Naive thymus-derived CD8-positive, alpha-beta T cell (primary cell): ENCODE measurements around the gene ZNF410. TPM values are rescaled to one million over a fixed set of nuclear protein-coding genes. Genes with fewer than 3 reads are reported as not detected.
A peak's percentile ranks its signal among the peaks of the same experiment; 100 is the strongest.
"Not testable (repeated sequence)": the region's sequence is repeated elsewhere in the genome, so short reads cannot be mapped to it uniquely, and the experiment has no call there.

ENCODE experiments used
- ATAC-seq, 2 donors: fragments of 150-1000 bp; cut with Tn5 transposase in 1 of 2; sonication (Bioruptor Pico), chemical (Tn5 transposase) in 1 of 2; 1 replicate in 1 of 2; 2 replicates in 1 of 2; pipeline ENCODE4 v1.10.0; 2021; ENCODE audit warnings: mild to moderate bottlenecking in 2 of 2, moderate library complexity in 2 of 2
- POLR2A ChIA-PET: fragments of 350-600 bp; sonication (Branson Sonifier 250); formaldehyde crosslinking; loops from one replicate; lab custom pipeline; 2021; ENCODE audit warnings: antibody characterized with exemption; lab: Charles Lee
- DNase-seq, 10 donors: peaks; one replicate each; pipeline versions ENCODE4 v3.0.0 to v3.0.0-alpha.2; 2020 to 2022
- H3K27ac Mint-ChIP-seq, 10 donors: one replicate each; pipeline ENCODE4 v1.8.0; 2020 to 2022; ENCODE audit warnings: mild to moderate bottlenecking in 10 of 10, mixed read lengths in 10 of 10, moderate library complexity in 4 of 10, inconsistent platforms in 1 of 10
- H3K27me3 Mint-ChIP-seq, 5 donors: one replicate each; pipeline ENCODE4 v1.8.0; 2021 to 2022; ENCODE audit warnings: mixed read lengths in 5 of 5
- H3K36me3 Mint-ChIP-seq, 3 donors: one replicate each; pipeline ENCODE4 v1.8.0; 2020 to 2022; ENCODE audit warnings: mixed read lengths in 3 of 3, mild to moderate bottlenecking in 2 of 3, inconsistent platforms in 1 of 3
- H3K4me1 Mint-ChIP-seq, 4 donors: one replicate each; pipeline ENCODE4 v1.8.0; 2021 to 2022; ENCODE audit warnings: mixed read lengths in 4 of 4
- H3K4me3 Mint-ChIP-seq, 10 donors: one replicate each; pipeline ENCODE4 v1.8.0; 2020 to 2022; ENCODE audit warnings: mild to moderate bottlenecking in 10 of 10, mixed read lengths in 10 of 10, moderate library complexity in 6 of 10, inconsistent platforms in 1 of 10
- H3K9me3 Mint-ChIP-seq, 9 donors: one replicate each; pipeline ENCODE4 v1.8.0; 2020 to 2022; ENCODE audit warnings: mixed read lengths in 9 of 9, mild to moderate bottlenecking in 3 of 9, inconsistent platforms in 1 of 9, moderate library complexity in 1 of 9
- polyA plus RNA-seq, 3 donors: library from polyadenylated mRNA; unstranded; fragments of 300-500 nt; fragmentation: Illumina TruSeq; gene quantifications; one replicate each; pipeline ENCODE4 v1.2.3, GENCODE V29; 2021
- total RNA-seq, 8 experiments: library from RNA in 2 of 8; stranded (reverse) in 2 of 8; gene quantifications; one replicate each; pipeline ENCODE4 v1.2.3 and lab custom pipeline; 2021 to 2026

ZNF410 gene, protein sequence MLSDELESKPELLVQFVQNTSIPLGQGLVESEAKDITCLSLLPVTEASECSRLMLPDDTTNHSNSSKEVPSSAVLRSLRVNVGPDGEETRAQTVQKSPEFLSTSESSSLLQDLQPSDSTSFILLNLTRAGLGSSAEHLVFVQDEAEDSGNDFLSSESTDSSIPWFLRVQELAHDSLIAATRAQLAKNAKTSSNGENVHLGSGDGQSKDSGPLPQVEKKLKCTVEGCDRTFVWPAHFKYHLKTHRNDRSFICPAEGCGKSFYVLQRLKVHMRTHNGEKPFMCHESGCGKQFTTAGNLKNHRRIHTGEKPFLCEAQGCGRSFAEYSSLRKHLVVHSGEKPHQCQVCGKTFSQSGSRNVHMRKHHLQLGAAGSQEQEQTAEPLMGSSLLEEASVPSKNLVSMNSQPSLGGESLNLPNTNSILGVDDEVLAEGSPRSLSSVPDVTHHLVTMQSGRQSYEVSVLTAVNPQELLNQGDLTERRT
- 10 to 100 TPM; 50.6 to 56.9 TPM for total RNA-seq
- polyA plus RNA-seq, result 10 to 100 TPM; 50.6 to 64.8 (median 50.8) TPM
- total RNA-seq (lab: John Stamatoyannopoulos, UW), result 4.1 to 35.9 (median 7.3) reads per million in 6 experiments

DNA sequence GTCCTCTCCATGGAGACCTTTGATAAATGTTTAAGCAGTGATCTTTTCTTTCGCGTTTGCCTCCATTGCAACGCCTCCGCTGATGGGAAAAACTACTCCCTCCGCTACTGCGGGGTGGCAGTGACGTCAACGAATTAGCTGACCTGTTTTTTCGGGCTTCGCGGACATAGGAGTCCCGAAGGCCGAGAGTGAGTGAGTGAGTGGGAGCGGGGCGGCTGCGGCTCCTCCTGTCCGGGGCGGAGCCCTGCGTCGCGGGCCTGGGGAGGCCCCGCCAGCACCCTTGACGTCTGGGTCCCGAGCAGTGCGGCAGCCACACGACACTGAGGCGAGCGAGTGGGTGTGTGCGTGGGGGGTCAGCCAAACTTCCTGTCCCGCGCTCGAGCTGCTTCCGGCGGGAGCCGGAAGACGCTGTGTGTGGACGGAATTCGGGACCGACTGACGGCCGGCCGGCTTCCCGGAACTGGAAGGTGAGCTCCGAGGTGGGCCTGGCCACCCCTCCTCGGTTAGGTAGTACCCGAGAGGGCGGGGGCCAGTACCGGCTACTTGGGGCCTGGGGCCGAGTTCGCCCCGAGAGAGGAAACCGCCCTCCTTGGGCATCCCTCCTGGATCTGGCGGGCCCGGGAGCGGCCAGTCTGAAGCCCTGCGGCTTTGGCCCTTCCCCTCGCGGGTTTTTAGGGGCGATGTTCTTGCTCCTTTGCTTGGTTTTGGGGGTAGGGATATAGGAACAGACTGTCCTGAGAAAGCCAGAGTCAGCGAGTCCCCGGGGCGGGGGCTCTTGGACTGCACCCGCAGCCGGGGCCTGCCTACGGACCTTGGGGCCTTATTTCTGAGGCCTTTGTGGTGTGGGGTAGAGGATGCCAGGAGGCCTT is at the start of gene ZNF410:
ZNF410 (plus strand) TSS at position 411 of the 869 bp plus-strand sequence. CDS start 5,317 bp downstream, outside the sequence.
- peak; percentile 97 for ATAC-seq
- H3K9me3 Mint-ChIP-seq, result no peaks in the 10 kb centered on the region
- H3K36me3 Mint-ChIP-seq, result peaks cover 0 to 11% (median 0%) of the 10 kb centered on the region in 3 donors
- H3K27ac Mint-ChIP-seq, result peak within 1 kb of the TSS; percentile 98 to 100 (median 99)
- POLR2A ChIA-PET, result interaction anchor here (1.0 to 2.0 kb wide), 7 partner anchors 34 to 396 kb away, joined by 3 to 14 read pairs (median 4); partner anchors contain the start of genes ALDH6A1, BBOF1, COQ6 and ENTPD5
- H3K4me3 Mint-ChIP-seq, result peak within 1 kb of the TSS; percentile 94 to 99 (median 98)
- H3K4me1 Mint-ChIP-seq, result peaks cover 22 to 56% (median 52%) of the 10 kb centered on the region in 4 donors
- peak; percentile 75 to 91 (median 84) for DNase-seq
- H3K27me3 Mint-ChIP-seq, result no peaks in the 10 kb centered on the region

DNA sequence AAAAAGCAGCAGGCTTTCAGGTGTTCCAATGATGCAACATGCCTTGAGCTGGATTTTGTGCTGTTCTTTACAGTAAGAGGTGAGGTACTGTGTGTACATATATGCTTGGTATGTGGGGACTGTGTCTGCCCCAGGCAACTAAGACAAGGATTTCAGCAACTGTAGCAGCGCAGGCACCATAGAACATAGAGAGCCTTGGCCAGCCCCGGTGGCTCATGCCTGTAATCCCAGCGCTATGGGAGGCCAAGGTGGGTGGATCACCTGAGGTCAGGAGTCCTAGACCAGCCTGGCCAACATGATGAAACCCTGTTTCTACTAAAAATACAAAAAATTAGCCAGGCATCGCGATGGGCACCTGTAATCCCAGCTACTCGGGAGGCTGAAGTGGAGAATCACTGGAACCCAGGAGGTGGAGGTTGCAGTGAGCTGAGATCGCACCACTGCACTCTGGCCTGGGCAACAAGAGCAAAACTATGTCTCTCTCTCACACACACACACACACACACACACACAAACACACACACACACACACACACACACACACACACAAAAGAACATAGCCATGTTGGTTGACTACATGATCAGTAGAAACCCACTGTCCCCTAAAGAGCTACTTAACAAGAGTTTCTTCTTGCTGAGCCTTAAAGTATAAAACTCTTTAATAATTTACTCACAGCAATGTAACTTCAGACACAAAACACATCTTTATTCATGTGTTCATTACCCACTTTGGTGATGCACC is 48.2 kb upstream of the ZNF410 start:
- DNase-seq, POLR2A ChIA-PET, H3K27me3 Mint-ChIP-seq, H3K27ac Mint-ChIP-seq, ATAC-seq, H3K4me3 Mint-ChIP-seq, H3K9me3 Mint-ChIP-seq, H3K4me1 Mint-ChIP-seq, H3K36me3 Mint-ChIP-seq: not testable (repeated sequence)

DNA sequence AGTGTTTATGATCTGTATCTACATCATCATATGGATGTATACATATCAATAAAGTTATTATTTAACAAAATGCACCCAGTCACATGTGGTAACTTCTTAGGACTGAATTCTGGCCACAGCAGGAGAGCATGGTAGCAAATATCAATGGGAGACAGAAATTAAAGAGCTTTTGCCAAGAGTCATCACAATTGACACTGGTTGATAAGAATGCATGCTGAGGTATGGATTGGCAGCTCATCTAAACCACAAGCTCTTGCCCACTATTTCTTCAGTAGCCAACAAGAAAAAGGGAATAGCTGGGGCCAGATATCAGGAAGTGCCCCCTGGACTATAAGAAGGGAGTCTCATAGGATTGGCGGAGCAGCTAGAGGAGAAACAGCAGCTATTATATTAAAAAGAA is 44.5 kb upstream of the ZNF410 start:
- Mint-ChIP-seq H3K27ac (no peak overlapping the region), H3K36me3 (no peaks in the 10 kb centered on the region), H3K4me3 (no peak overlapping the region), H3K27me3 (peaks cover 0 to 2% (median 0%) of the 10 kb centered on the region in 5 donors), H3K4me1 (no peaks in the 10 kb centered on the region), H3K9me3 (no peaks in the 10 kb centered on the region)
- DNase-seq, result no peak
- POLR2A ChIA-PET, result no interaction called here
- no peak for ATAC-seq

DNA sequence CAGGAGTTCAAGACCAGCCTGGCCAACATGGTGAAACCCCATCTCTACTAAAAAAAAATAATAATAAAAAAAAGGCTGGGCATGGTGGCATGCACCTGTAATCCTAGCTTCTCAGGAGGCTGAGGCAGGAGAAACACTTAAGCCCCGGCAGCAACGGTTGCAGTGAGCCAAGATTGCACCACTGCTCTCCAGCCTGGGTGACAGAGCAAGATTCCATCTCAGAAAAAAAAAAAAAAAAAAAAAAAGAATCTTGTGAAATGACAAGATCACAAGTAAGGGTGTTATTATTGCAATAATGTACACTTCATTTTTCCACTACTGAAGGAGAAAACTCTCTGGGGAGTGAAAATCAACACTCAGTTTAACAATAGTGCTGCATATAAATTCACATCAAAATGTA is 43.8 kb upstream of the ZNF410 start:
- peak overlapping the region in 1 of 10 donors; percentile 49 for H3K27ac Mint-ChIP-seq
- H3K4me3 Mint-ChIP-seq, result no peak overlapping the region
- peaks cover 0 to 2% (median 0%) of the 10 kb centered on the region in 5 donors for H3K27me3 Mint-ChIP-seq
- H3K36me3 Mint-ChIP-seq, result no peaks in the 10 kb centered on the region
- no peaks in the 10 kb centered on the region for H3K9me3 Mint-ChIP-seq
- H3K4me1 Mint-ChIP-seq, result no peaks in the 10 kb centered on the region
- POLR2A ChIA-PET, result no interaction called here
- ATAC-seq (no peak), DNase-seq (no peak)

DNA sequence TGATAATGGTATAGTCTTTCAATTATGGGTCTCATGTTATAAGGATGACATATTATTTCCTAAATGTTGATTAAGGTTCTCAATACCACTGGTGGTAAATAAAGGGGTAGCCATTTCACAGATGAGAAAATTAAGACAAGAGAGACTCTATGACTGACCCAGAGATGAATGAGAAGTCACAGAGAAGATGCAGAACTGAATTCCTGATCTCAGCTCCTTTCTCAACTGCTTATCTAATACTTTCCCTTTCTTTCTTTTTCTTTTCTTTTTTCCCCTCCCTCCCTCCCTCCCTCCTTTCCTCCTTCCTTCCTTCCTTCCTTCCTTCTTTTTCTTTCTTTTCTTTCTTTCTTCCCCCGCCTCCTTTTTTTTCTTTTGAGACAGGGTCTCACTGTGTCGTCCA is 43.4 kb upstream of the ZNF410 start:
- H3K9me3 Mint-ChIP-seq, result no peaks in the 10 kb centered on the region
- H3K4me1 Mint-ChIP-seq, result no peaks in the 10 kb centered on the region
- POLR2A ChIA-PET, result no interaction called here
- no peak for ATAC-seq
- no peak for DNase-seq
- H3K36me3 Mint-ChIP-seq, result no peaks in the 10 kb centered on the region
- peak overlapping the region in 1 of 10 donors; percentile 17 for H3K27ac Mint-ChIP-seq
- H3K4me3 Mint-ChIP-seq, result no peak overlapping the region
- H3K27me3 Mint-ChIP-seq, result peaks cover 0 to 2% (median 0%) of the 10 kb centered on the region in 5 donors

DNA sequence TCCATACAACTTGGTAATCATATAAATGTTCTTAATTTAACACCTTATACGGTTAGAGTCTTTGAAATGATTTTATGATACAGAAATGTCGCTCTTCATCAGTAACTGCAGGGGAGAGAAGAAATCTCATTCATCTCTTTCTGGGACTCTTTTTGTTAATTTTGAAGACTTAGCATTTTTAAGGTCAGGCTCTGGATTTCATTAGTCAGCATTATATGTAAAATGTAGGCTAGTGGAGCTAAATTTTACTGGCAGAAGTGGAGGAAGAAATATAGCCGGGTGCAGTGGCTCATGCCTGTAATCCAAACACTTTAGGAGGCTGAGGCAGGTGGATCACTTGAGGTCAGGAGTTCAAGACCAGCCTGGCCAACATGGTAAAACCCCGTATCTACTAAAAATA is 39.7 kb upstream of the ZNF410 start:
- ATAC-seq, result no peak
- no peaks in the 10 kb centered on the region for H3K27me3 Mint-ChIP-seq
- DNase-seq, result no peak
- no peak overlapping the region for H3K4me3 Mint-ChIP-seq
- no peaks in the 10 kb centered on the region for H3K36me3 Mint-ChIP-seq
- POLR2A ChIA-PET, result no interaction called here
- H3K9me3 Mint-ChIP-seq, result no peaks in the 10 kb centered on the region
- H3K4me1 Mint-ChIP-seq, result peaks cover 8 to 12% (median 10%) of the 10 kb centered on the region in 4 donors
- no peak overlapping the region for H3K27ac Mint-ChIP-seq

DNA sequence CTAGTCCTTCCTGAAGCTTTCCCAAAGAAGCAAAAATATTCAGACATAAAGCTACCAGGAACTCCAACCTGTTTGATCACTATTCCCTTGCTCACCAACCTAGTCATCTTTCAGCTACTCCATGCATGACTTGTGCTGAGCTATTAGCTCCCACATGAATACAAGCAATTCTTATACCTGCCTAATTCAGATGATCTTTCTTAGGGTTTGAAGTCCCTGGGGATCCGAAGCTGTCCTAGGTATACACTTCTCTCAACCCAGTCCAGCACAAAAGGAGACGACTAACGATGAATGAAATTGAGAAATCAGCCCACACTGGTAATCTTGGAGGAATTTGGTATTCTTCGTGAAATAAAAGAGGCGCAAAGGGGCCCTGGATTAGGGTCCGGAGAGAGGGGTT is 35.7 kb upstream of the ZNF410 start:
- no peaks in the 10 kb centered on the region for H3K9me3 Mint-ChIP-seq
- H3K27ac Mint-ChIP-seq, result peak overlapping the region; percentile 92 to 100 (median 99)
- H3K36me3 Mint-ChIP-seq, result no peaks in the 10 kb centered on the region
- peaks cover 18 to 26% (median 19%) of the 10 kb centered on the region in 4 donors for H3K4me1 Mint-ChIP-seq
- DNase-seq (peak in 1 of 10 donors; percentile 4), ATAC-seq (no peak)
- POLR2A ChIA-PET, result interaction anchor here (0.6 to 2.6 kb wide), 8 partner anchors 35 to 238 kb away, joined by 3 to 15 read pairs (median 6); partner anchors contain the start of genes ACOT6 and ZNF410
- H3K27me3 Mint-ChIP-seq, result no peaks in the 10 kb centered on the region
- peak overlapping the region; percentile 89 to 98 (median 98) for H3K4me3 Mint-ChIP-seq

DNA sequence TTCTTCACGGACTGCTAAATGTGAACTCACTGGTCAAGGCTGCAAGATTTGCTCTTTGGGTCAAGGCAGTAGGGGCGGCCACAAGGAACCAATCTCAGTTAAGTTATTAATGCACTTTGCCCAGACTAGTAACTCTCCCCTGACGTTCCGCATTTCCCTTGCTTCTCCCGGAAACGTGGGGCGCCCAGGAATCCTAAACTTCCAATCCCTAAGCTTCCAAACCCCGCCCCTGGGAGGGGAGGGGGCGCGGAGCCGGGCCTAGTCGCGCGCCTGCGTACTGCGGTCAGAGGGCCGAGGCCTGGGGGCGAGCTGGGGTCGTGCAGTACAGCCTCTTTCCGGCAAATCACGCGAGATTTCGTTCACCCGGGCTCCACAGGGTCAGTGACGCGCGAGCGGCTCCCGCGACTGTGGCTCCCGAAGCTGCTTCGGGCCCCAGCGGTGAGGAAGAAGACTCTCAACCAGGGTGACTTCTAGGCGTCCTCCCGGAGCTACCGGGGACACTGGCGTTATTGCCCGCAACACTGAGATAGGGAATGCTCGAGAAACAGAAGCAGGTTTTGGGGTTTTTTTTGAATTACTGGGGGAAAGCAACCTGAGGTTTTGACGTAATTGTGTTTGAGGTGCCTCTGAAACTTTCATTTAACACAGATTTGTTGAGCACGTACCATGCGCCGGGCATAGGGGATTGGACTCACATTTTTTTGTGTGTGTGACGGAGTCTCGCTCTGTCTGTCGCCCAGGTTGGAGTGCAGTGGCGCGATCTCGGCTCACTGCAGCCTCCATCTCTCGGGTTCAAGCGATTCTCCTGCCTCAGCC is 34.9 kb upstream of the ZNF410 start, which contains the start of gene PTGR2:
PTGR2 (plus strand) TSS at position 265 of the 816 bp plus-strand sequence. CDS start 7,032 bp downstream, outside the sequence.
- Mint-ChIP-seq H3K4me1 (peaks cover 18 to 26% (median 19%) of the 10 kb centered on the region in 4 donors), H3K9me3 (no peaks in the 10 kb centered on the region), H3K4me3 (peak within 1 kb of the TSS; percentile 89 to 98 (median 98)), H3K27me3 (no peaks in the 10 kb centered on the region), H3K36me3 (no peaks in the 10 kb centered on the region), H3K27ac (peak within 1 kb of the TSS; percentile 92 to 100 (median 99))
- DNase-seq (peak; percentile 85 to 97 (median 92)), ATAC-seq (peak; percentile 92 to 96)
- POLR2A ChIA-PET, result interaction anchor here (0.6 to 2.6 kb wide), 12 partner anchors 9 to 239 kb away, joined by 3 to 15 read pairs (median 4); partner anchors contain the start of genes ACOT6 and ZNF410

DNA sequence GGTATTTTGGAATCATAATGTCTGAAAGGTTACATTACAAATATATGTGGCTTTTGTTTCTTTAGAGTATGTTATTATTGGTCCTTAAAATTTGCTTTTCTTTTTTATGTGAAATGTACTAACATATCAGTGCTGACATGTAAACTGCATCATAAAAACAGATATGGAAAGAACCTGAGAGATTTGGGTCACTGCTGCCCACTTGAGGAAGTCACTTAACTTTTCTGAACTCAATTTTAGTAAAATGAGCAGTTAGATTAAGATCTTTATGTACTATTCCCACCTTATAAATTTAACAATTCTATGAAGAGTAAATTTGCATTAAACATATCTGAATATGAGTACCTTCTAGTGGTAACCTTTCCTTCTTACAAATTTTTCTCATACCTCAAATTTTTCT is 27.5 kb upstream of the ZNF410 start:
- no peak overlapping the region for H3K27ac Mint-ChIP-seq
- ATAC-seq (no peak), DNase-seq (no peak)
- peaks cover 0 to 3% (median 0%) of the 10 kb centered on the region in 4 donors for H3K4me1 Mint-ChIP-seq
- peaks cover 0 to 29% (median 14%) of the 10 kb centered on the region in 3 donors for H3K36me3 Mint-ChIP-seq
- no peak overlapping the region for H3K4me3 Mint-ChIP-seq
- H3K27me3 Mint-ChIP-seq, result no peaks in the 10 kb centered on the region
- POLR2A ChIA-PET, result no interaction called here
- no peaks in the 10 kb centered on the region for H3K9me3 Mint-ChIP-seq

DNA sequence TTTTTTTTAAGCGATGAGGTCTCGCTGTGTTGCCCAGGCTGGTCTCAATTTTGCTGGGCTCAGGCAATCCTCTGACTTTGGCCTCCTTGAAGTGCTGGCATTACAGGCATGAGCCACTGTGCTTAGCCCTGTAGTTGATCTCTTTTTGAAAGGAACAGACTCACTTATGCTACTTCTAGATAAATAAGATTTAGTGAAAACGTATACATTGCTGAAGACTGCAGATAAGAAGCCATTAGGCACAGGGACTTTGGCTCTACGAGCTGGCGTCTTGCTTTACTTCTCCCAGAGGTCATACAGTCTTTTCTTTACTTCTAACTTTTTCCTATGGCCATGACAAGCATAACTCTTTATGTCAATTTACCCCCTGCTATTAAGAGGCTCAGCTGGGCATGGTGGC is 25.6 kb upstream of the ZNF410 start:
- Mint-ChIP-seq H3K36me3 (peaks cover 0 to 43% (median 20%) of the 10 kb centered on the region in 3 donors), H3K4me3 (no peak overlapping the region), H3K27me3 (no peaks in the 10 kb centered on the region), H3K27ac (no peak overlapping the region), H3K4me1 (no peaks in the 10 kb centered on the region), H3K9me3 (no peaks in the 10 kb centered on the region)
- POLR2A ChIA-PET, result interaction anchor here (1.1 kb wide), 1 partner anchor 9 kb away, joined by 3 read pairs; the partner anchor contains the start of gene PTGR2
- ATAC-seq (no peak), DNase-seq (no peak)

DNA sequence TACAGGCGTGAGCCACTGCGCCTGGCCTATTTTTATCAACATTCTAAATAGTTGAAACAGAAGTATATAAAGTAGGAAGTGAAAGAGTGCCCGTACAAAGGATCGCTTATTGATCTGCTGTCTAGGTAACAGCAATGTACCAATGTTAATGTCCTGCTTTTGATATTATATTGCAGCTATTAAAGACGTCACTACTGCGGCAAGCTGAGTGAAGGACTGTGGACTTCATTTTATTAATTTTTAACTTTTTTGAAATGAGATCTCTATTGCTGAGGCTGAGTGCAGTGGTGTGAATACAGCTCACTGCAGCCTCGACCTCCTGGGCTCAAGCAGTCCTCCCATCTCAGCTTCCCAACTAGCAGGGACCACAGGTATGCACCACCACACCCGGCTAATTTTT is 24.2 kb upstream of the ZNF410 start:
- Mint-ChIP-seq H3K4me1 (peaks cover 0 to 2% (median 0%) of the 10 kb centered on the region in 4 donors), H3K9me3 (no peaks in the 10 kb centered on the region), H3K36me3 (peaks cover 0 to 54% (median 23%) of the 10 kb centered on the region in 3 donors), H3K4me3 (no peak overlapping the region), H3K27me3 (no peaks in the 10 kb centered on the region), H3K27ac (no peak overlapping the region)
- POLR2A ChIA-PET, result no interaction called here
- ATAC-seq, result no peak
- DNase-seq, result no peak
